ENCODE data around the gene SECISBP2L.
A peak's percentile ranks its signal among the peaks of the same experiment; 100 is the strongest.

Gene SECISBP2L

GRCh38 chr15:48992545-48992944 lies 53.7 kb downstream of the SECISBP2L start:
- no peak for TF ChIP-seq POLR2A (IDR thresholded peaks at IDR 0.05; ENCODE audit: low read depth, low read length)
- FAIRE-seq: no peak
- DNase-seq (ENCODE audit: insufficient read length, low spot score): no peak

DNA sequence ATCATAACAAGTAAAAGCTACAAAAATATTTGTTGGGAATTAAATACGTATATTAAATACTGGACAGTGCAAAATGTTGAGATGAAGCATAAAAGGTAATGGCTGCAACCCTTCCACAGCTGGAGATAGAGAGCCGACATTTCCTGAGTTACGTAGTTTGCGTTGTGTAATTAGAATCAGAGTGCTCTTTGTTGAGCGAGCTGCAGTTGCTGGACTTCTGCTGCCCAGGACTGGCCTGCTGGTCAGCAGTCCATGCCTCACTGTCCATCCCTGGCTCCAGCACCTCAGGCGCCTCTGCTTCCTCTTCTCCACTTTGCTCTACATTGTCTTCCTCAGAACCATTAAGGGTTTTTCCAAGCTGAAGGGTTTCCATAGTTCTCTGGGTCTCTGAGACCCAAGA lies 54.1 kb downstream of the SECISBP2L start:
- FAIRE-seq: no peak
- no peak for TF ChIP-seq POLR2A (IDR thresholded peaks at IDR 0.05; ENCODE audit: low read depth, low read length)
- no peak for DNase-seq (ENCODE audit: insufficient read length, low spot score)

DNA sequence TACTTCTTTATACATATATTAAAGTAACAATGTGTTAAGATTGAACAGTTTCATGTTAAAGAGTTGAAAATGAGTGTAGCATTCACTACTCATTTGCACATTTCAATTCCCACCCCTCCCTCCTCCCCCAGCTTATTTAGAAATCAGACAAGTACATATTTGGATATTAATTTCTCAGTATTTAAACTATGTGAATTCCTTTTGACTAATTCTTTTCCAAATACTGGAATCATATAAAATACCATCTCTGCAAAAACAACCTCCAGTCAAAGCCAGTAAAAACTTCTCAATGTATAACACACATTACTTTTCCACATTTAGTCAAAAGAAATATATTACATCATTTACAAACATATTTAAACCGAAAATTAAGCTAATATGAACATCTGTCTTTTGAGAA lies 57.1 kb downstream of the SECISBP2L start:
- DNase-seq (ENCODE audit: insufficient read length, low spot score) (no peak), FAIRE-seq (no peak)
- TF ChIP-seq POLR2A (IDR thresholded peaks at IDR 0.05; ENCODE audit: low read depth, low read length): no peak

GRCh38 chr15:48987142-48987541 lies 59.1 kb downstream of the SECISBP2L start:
- TF ChIP-seq POLR2A (IDR thresholded peaks at IDR 0.05; ENCODE audit: low read depth, low read length): no peak
- FAIRE-seq: no peak

GRCh38 chr15:48986240-48986639 lies 60.0 kb downstream of the SECISBP2L start:
- FAIRE-seq: no peak
- TF ChIP-seq POLR2A (IDR thresholded peaks at IDR 0.05; ENCODE audit: low read depth, low read length): no peak
- no peak for DNase-seq (ENCODE audit: insufficient read length, low spot score)

More at GRCh38 chr15:48987142-48987541, 59.1 kb downstream of the SECISBP2L start:
- no peak for DNase-seq (ENCODE audit: insufficient read length, low spot score)

DNA sequence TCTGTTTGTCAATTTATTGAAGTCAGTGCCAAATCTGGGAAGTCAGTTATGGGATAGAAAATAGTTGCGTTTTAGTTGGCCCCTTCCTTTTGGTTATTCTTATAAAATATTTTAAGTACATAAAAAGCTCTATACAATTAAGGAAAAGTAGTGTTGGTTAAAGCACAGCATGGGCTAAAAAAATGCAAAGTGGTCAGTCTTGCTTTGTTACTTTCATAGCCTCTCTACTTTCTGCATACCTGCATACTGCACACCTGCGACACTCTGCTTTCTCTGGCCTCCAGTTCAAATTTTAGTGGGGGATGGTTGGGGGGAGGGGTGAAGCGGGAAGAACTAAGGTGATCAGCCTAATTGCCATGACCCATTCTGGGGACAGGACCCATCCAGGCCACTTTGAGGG lies 60.7 kb downstream of the SECISBP2L start:
- FAIRE-seq (no peak), DNase-seq (ENCODE audit: insufficient read length, low spot score) (no peak)
- no peak for TF ChIP-seq POLR2A (IDR thresholded peaks at IDR 0.05; ENCODE audit: low read depth, low read length)

DNA sequence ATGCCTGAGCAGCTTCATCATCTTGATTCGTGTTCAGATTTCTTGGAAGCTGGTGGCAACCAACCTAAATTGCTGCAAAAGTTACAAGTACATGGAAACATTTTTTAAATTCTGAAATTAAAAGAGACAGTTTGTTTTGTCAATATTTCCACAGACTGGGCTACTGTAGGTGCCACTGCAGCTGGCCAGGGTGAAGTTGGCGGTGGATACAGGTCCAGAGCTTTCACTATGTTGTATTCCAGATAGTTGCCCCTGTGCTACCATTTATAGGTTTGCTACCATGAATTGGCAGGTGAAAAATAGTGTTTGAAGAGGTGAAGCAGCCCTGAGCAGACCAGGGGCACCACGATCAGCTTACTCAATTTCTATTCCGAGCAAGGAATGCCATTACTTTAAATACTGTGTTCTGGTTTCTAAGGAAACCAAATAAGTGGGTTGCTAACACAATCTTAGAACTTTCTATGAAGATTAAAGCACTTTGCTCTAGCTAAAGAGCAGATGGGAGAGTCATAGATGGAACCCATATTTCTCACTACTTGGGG lies 61.4 kb downstream of the SECISBP2L start:
- FAIRE-seq (no peak), DNase-seq (ENCODE audit: insufficient read length, low spot score) (no peak)
- no peak for TF ChIP-seq POLR2A (IDR thresholded peaks at IDR 0.05; ENCODE audit: low read depth, low read length)

- no peak for TF ChIP-seq POLR2A (IDR thresholded peaks at IDR 0.05; ENCODE audit: low read depth, low read length)
- no peak for FAIRE-seq
Measured at GRCh38 chr15:48984021-48984710, 62.1 kb downstream of the SECISBP2L start.

GRCh38 chr15:48983300-48983699 lies 62.9 kb downstream of the SECISBP2L start:
- no peak for TF ChIP-seq POLR2A (IDR thresholded peaks at IDR 0.05; ENCODE audit: low read depth, low read length)
- FAIRE-seq: no peak
- DNase-seq (ENCODE audit: insufficient read length, low spot score): no peak

More at GRCh38 chr15:48984021-48984710, 62.1 kb downstream of the SECISBP2L start:
- DNase-seq (ENCODE audit: insufficient read length, low spot score): no peak

DNA sequence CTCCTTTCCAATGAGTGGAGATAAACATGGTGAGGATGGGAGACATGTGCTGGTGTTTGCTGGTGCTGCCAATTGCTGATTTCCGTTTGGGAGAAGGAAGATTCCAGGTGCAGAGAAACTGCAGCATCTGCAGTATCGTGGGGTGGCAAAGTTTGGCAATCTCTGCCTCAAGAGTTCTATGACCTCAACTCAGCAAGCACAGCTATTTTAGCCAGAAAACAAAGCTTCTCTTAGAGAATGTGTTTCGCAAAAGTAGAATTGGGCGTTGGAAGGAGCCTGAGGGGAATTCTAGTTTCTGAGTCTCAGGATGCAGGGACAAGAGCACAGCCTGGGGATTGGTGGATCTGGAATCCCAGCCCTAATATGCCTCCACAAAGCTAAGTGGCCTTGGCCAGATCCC lies 64.3 kb downstream of the SECISBP2L start:
- no peak for FAIRE-seq
- TF ChIP-seq POLR2A (IDR thresholded peaks at IDR 0.05; ENCODE audit: low read depth, low read length): no peak
- no peak for DNase-seq (ENCODE audit: insufficient read length, low spot score)

DNA sequence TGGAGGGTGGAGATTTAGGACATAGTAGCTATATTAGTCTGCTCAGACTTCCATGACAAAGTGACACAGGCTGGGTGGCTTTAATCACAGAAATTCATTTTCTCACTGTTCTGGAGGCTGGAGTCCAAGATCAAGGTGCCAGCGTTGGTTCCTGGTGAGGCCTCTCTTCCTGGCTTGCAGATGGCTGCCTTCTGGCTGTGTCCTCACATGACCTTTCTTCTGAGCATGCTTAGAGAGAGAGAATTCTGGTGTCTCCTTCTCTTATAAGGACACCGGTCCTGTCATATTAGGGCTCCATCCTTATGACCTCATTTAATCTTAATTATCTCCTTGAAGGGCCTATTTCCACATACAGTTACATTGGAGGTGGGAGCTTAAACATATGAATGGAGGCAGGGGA lies 67.6 kb downstream of the SECISBP2L start:
- DNase-seq (ENCODE audit: insufficient read length, low spot score) (no peak), FAIRE-seq (no peak)
- no peak for TF ChIP-seq POLR2A (IDR thresholded peaks at IDR 0.05; ENCODE audit: low read depth, low read length)

- no peak for TF ChIP-seq POLR2A (IDR thresholded peaks at IDR 0.05; ENCODE audit: low read depth, low read length)
- no peak for FAIRE-seq
- DNase-seq (ENCODE audit: insufficient read length, low spot score): no peak
Measured at GRCh38 chr15:48976444-48977088, 69.7 kb downstream of the SECISBP2L start.

GRCh38 chr15:48975472-48976419 lies 70.5 kb downstream of the SECISBP2L start:
- DNase-seq (ENCODE audit: insufficient read length, low spot score) (peak; percentile 51), FAIRE-seq (no peak)
- 0 out of 2 replicates have a peak, but pooled peaks have one; percentile 23 for TF ChIP-seq POLR2A (IDR thresholded peaks at IDR 0.05; ENCODE audit: low read depth, low read length)

DNA sequence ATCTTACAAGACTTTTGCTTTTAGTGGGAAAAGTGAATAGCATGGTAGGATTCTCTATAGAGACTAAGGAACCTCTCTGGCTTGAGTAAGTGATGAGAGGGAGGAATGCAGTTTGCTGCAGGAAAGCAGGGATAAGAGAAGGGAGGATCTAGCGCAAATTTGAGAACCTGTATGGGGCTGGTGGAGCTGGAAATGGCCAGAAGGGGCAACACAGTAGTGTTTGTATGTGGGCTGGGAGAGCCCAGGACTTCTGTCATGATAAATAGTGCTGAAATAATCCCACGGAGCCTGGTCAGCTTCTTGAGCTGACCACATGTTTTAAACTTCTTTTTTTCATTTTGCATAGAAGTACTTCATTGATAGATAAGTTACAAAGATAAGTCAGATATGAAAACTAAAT lies 71.4 kb downstream of the SECISBP2L start:
- FAIRE-seq (no peak), DNase-seq (ENCODE audit: insufficient read length, low spot score) (no peak)
- no peak for TF ChIP-seq POLR2A (IDR thresholded peaks at IDR 0.05; ENCODE audit: low read depth, low read length)
